GM12878 (cell line): ENCODE data around the gene ANKRD16. TPM values are rescaled to one million over a fixed set of nuclear protein-coding genes. Genes with fewer than 3 reads are reported as not detected.
A peak's percentile ranks its signal among the peaks of the same experiment; 100 is the strongest.

Source experiments
- ATF2 ChIP-seq: IDR thresholded peaks from 2 replicates; pipeline ENCODE4 v1.6.1; 2012; ENCODE audit warnings: low read length, inconsistent platforms
- ATF3 ChIP-seq: IDR thresholded peaks from 2 replicates; pipeline ENCODE4 v1.6.1; 2011; ENCODE audit warnings: low read depth, mild to moderate bottlenecking, low read length, moderate library complexity, borderline replicate concordance; ENCODE audit errors: extremely low read depth
- ATF7 ChIP-seq: fragments of 450-650 bp; IDR thresholded peaks from 2 replicates; pipeline ENCODE4 v1.6.1; 2016; ENCODE audit warnings: low read depth, mild to moderate bottlenecking
- BACH1 ChIP-seq: fragments of 450-650 bp; IDR thresholded peaks from 2 replicates; pipeline ENCODE4 v1.6.1; 2017; ENCODE audit warnings: mild to moderate bottlenecking, borderline replicate concordance
- CBX3 ChIP-seq: fragments of 200-600 bp; sonication (generic); IDR thresholded peaks from 2 replicates; pipeline ENCODE4 v1.6.1; 2016; ENCODE audit warnings: low read depth, borderline replicate concordance
- HDGF ChIP-seq: fragments of 450-650 bp; IDR thresholded peaks from 2 replicates; pipeline ENCODE4 v1.6.1; 2016; ENCODE audit warnings: antibody characterized with exemption
- MAX ChIP-seq: IDR thresholded peaks from 2 replicates; pipeline ENCODE4 v1.6.1; 2012; ENCODE audit warnings: low read depth, low read length, improper control_type of control experiment
- MEF2A ChIP-seq: IDR thresholded peaks from 2 replicates; pipeline ENCODE4 v1.6.1; 2011; ENCODE audit warnings: low read depth, mild to moderate bottlenecking, low read length, moderate library complexity; ENCODE audit not compliant: insufficient read depth
- MTA2 ChIP-seq: fragments of 450-650 bp; IDR thresholded peaks from 2 replicates; pipeline ENCODE4 v1.6.1; 2016; ENCODE audit warnings: low read depth, mild to moderate bottlenecking, moderate library complexity
- MTA3 ChIP-seq: IDR thresholded peaks from 2 replicates; pipeline ENCODE4 v1.6.1; 2012; ENCODE audit warnings: low read length, inconsistent platforms, borderline replicate concordance
- MXI1 ChIP-seq: fragments of 150-350 bp; IDR thresholded peaks from 2 replicates; pipeline ENCODE4 v1.6.1; 2011; ENCODE audit warnings: low read depth, mild to moderate bottlenecking, inconsistent platforms, low read length, improper control_type of control experiment
- NR2F1 ChIP-seq: fragments of 450-650 bp; conservative IDR thresholded peaks from 2 replicates; pipeline ENCODE4 v1.6.1; 2017; ENCODE audit warnings: mild to moderate bottlenecking
- PAX8 ChIP-seq: fragments of 450-650 bp; IDR thresholded peaks from 2 replicates; pipeline ENCODE4 v1.6.1; 2017; ENCODE audit warnings: mild to moderate bottlenecking, moderate library complexity
- PML ChIP-seq: IDR thresholded peaks from 2 replicates; pipeline ENCODE4 v1.6.1; 2012; ENCODE audit warnings: low read length, inconsistent platforms
- POLR2A ChIP-seq: IDR thresholded peaks from 2 replicates; pipeline ENCODE4 v1.6.1; 2011; ENCODE audit warnings: low read depth, mild to moderate bottlenecking, low read length
- RAD51 ChIP-seq: fragments of 450-650 bp; IDR thresholded peaks from 2 replicates; pipeline ENCODE4 v1.6.1; 2016; ENCODE audit warnings: moderate library complexity, mild to moderate bottlenecking, inconsistent platforms
- REST ChIP-seq: IDR thresholded peaks from 2 replicates; pipeline ENCODE4 v1.6.1; 2012; ENCODE audit warnings: mild to moderate bottlenecking, low read depth, low read length
- SPI1 ChIP-seq: IDR thresholded peaks from 2 replicates; pipeline ENCODE4 v1.6.1; 2011; ENCODE audit warnings: low read depth, mild to moderate bottlenecking, low read length, moderate library complexity, borderline replicate concordance; ENCODE audit not compliant: insufficient read depth
- YBX1 ChIP-seq: fragments of 450-650 bp; IDR thresholded peaks from 2 replicates; pipeline ENCODE4 v1.6.1; 2016; ENCODE audit warnings: antibody characterized with exemption
- ZBED1 ChIP-seq: IDR thresholded peaks from 2 replicates; pipeline ENCODE4 v1.6.1; 2016; ENCODE audit warnings: borderline replicate concordance
- ZNF687 ChIP-seq: fragments of 450-650 bp; IDR thresholded peaks from 2 replicates; pipeline ENCODE4 v1.6.1; 2017; ENCODE audit warnings: mild to moderate bottlenecking, moderate library complexity
- polyA plus RNA-seq, 11 experiments: library from polyadenylated mRNA; depleted of rRNA in 4 of 11; unstranded in 6 of 11; stranded (reverse) in 5 of 11; fragments of >200 nt; fragmentation: Nextera tagmentation in 4 of 11; fragmentation: Illumina TruSeq in 1 of 11; extraction: Ambion mirVana in 4 of 11; extraction: Trizol in 1 of 11; gene quantifications; 1 replicate in 1 of 11; 2 replicates in 10 of 11; pipeline versions ENCODE4 v1.2.1 to v1.2.3, GENCODE V29; 2011 to 2016; ENCODE audit warnings: inconsistent platforms in 2 of 11, missing spikeins in 2 of 11, low read depth in 1 of 11
- total RNA-seq, 4 experiments: library from RNA; depleted of rRNA in 3 of 4; stranded (reverse); fragments of >200 nt in 3 of 4; fragmentation: Illumina TruSeq in 1 of 4; extraction: Trizol in 1 of 4; gene quantifications; 2 replicates each; pipeline versions ENCODE4 v1.2.1 to v1.2.3, GENCODE V29; 2013 to 2021

ANKRD16 gene
- total and polyA plus RNA-seq, 10 of the 15 experiments (the other 5 are each of a cell fraction or from before 2014, with no cell fraction given), result 0.57 to 13.6 (median 4.4) TPM

GRCh38 chr10:5873515-5873995 is 16.1 kb downstream of the ANKRD16 start (continued):
- TF ChIP-seq ATF2, result no peak
- no peak for TF ChIP-seq RAD51
- TF ChIP-seq PML, result no peak
- TF ChIP-seq YBX1, result no peak
- TF ChIP-seq HDGF, result peak; percentile 86; the same call in 1 of the 2 replicates
- TF ChIP-seq MEF2A, result no peak
- no peak for TF ChIP-seq ATF3
- no peak; the same call in 1 of the 2 replicates for TF ChIP-seq BACH1
- no peak for TF ChIP-seq ZNF687
- no peak for TF ChIP-seq NR2F1
- no peak for TF ChIP-seq MTA2
- TF ChIP-seq CBX3, result no peak
- no peak for TF ChIP-seq MXI1
- peak; percentile 56; the same call in 1 of the 2 replicates for TF ChIP-seq SPI1
- no peak for TF ChIP-seq MAX
- 0 out of 2 replicates have a peak, but pooled peaks have one; percentile 32 for TF ChIP-seq ZBED1
- TF ChIP-seq REST, result no peak
- no peak for TF ChIP-seq ATF7
- no peak for TF ChIP-seq MTA3
- no peak for TF ChIP-seq POLR2A
- TF ChIP-seq PAX8, result no peak
